Astrocyte (in vitro differentiated cells and primary cell): ENCODE data around the gene NTRK3. TPM values are rescaled to one million over a fixed set of nuclear protein-coding genes. Genes with fewer than 3 reads are reported as not detected.

Experiments used
- DNase-seq: peaks from one replicate; pipeline ENCODE4 v3.0.0-alpha.2; 2010; ENCODE audit warnings: low read depth
- FAIRE-seq: peaks from 2 replicates; lab custom pipeline; 2011; peaks lifted over from hg19 to GRCh38; lab: Jason Lieb, UNC
- H2AFZ ChIP-seq: 2 replicates; pipeline ENCODE4 v1.6.0; 2012; ENCODE audit warnings: low read depth, low read length, inconsistent platforms
- H3K27ac ChIP-seq: 2 replicates; pipeline ENCODE4 v1.5.1; 2011; ENCODE audit warnings: low read depth, low read length, inconsistent platforms
- H3K27me3 ChIP-seq: 2 replicates; pipeline ENCODE4 v1.6.0; 2011; ENCODE audit warnings: low read length, inconsistent platforms; ENCODE audit not compliant: insufficient read depth
- H3K36me3 ChIP-seq: 2 replicates; pipeline ENCODE4 v1.5.1; 2011; ENCODE audit warnings: low read length, inconsistent platforms; ENCODE audit not compliant: insufficient read depth
- H3K4me1 ChIP-seq: 2 replicates; pipeline ENCODE4 v1.5.1; 2011; ENCODE audit warnings: low read length, inconsistent platforms; ENCODE audit not compliant: insufficient read depth
- H3K4me2 ChIP-seq: 2 replicates; pipeline ENCODE4 v1.6.0; 2012; ENCODE audit warnings: low read length, inconsistent platforms
- H3K4me3 ChIP-seq: 2 replicates; pipeline ENCODE4 v1.5.1; 2011; ENCODE audit warnings: low read depth, mild to moderate bottlenecking, low read length, inconsistent platforms; ENCODE audit not compliant: insufficient read depth
- H3K79me2 ChIP-seq: 2 replicates; pipeline ENCODE4 v1.6.0; 2012; ENCODE audit warnings: mild to moderate bottlenecking, low read length, inconsistent platforms; ENCODE audit not compliant: insufficient read depth
- H3K9ac ChIP-seq: 2 replicates; pipeline ENCODE4 v1.6.0; 2012; ENCODE audit warnings: mild to moderate bottlenecking, low read length, inconsistent platforms
- H3K9me3 ChIP-seq: 2 replicates; pipeline ENCODE4 v1.5.1; 2012; ENCODE audit warnings: low read depth, mild to moderate bottlenecking, low read length, inconsistent platforms; ENCODE audit not compliant: insufficient read depth
- H4K20me1 ChIP-seq: 2 replicates; pipeline ENCODE4 v1.6.0; 2012; ENCODE audit warnings: low read length, inconsistent platforms; ENCODE audit not compliant: insufficient read depth
- H3K27ac Mint-ChIP-seq: one replicate; pipeline ENCODE4 v1.8.0; 2021; ENCODE audit warnings: mild to moderate bottlenecking, mixed read lengths; ENCODE audit not compliant: unreplicated experiment
- H3K27me3 Mint-ChIP-seq: one replicate; pipeline ENCODE4 v1.8.0; 2021; ENCODE audit warnings: low read depth, mixed read lengths; ENCODE audit not compliant: unreplicated experiment
- H3K36me3 Mint-ChIP-seq: one replicate; pipeline ENCODE4 v1.8.0; 2021; ENCODE audit warnings: low read depth, mixed read lengths; ENCODE audit not compliant: unreplicated experiment
- H3K4me1 Mint-ChIP-seq: one replicate; pipeline ENCODE4 v1.8.0; 2021; ENCODE audit warnings: low read depth, mixed read lengths; ENCODE audit not compliant: unreplicated experiment
- H3K4me3 Mint-ChIP-seq: one replicate; pipeline ENCODE4 v1.8.0; 2021; ENCODE audit warnings: mild to moderate bottlenecking, moderate library complexity, mixed read lengths; ENCODE audit not compliant: unreplicated experiment
- H3K9me3 Mint-ChIP-seq: one replicate; pipeline ENCODE4 v1.8.0; 2021; ENCODE audit warnings: mild to moderate bottlenecking, mixed read lengths; ENCODE audit not compliant: unreplicated experiment
- CTCF ChIP-seq: IDR thresholded peaks from 2 replicates; pipeline ENCODE4 v1.5.1; 2011; ENCODE audit warnings: low read depth, mild to moderate bottlenecking, inconsistent platforms, low read length, moderate library complexity; ENCODE audit not compliant: insufficient read depth
- EZH2 ChIP-seq: IDR thresholded peaks from 2 replicates; pipeline ENCODE4 v1.6.1; 2012; ENCODE audit warnings: mild to moderate bottlenecking, low read length, inconsistent platforms; ENCODE audit not compliant: insufficient read depth
- total RNA-seq: library from RNA; stranded (reverse); gene quantifications from 2 replicates; pipeline ENCODE4 v1.2.1, GENCODE V29; 2021

Gene NTRK3
- total RNA-seq, 1 donor from 2014 or later: 12.9 TPM

- H3K4me3 Mint-ChIP-seq: no peak overlapping the region
- no peak overlapping the region for H3K27ac Mint-ChIP-seq
- Histone ChIP-seq H2AFZ (no peak overlapping the region), H3K4me3 (no peak overlapping the region), H3K36me3 (no peaks in the 10 kb centered on the region), H3K9me3 (no peaks in the 10 kb centered on the region), H3K9ac (no peak overlapping the region), H3K79me2 (no peaks in the 10 kb centered on the region), H3K4me2 (no peak overlapping the region), H4K20me1 (no peaks in the 10 kb centered on the region), H3K27me3 (peaks cover 9% of the 10 kb centered on the region), H3K4me1 (no peaks in the 10 kb centered on the region), H3K27ac (no peak overlapping the region)
- DNase-seq (no peak), FAIRE-seq (no peak)
- peaks cover 3% of the 10 kb centered on the region for H3K4me1 Mint-ChIP-seq
- no peaks in the 10 kb centered on the region for H3K36me3 Mint-ChIP-seq
- peaks cover 57% of the 10 kb centered on the region for H3K27me3 Mint-ChIP-seq
- TF ChIP-seq EZH2 (no peak), CTCF (no peak)
- peaks cover 3% of the 10 kb centered on the region for H3K9me3 Mint-ChIP-seq
These were observed 20.4 kb upstream of the NTRK3 start for GRCh38 chr15:88276821-88277410.

GRCh38 chr15:88275804-88276203 is 19.3 kb upstream of the NTRK3 start:
- Histone ChIP-seq H3K9ac (no peak overlapping the region), H3K4me1 (no peaks in the 10 kb centered on the region), H3K79me2 (no peaks in the 10 kb centered on the region), H2AFZ (no peak overlapping the region), H3K9me3 (no peaks in the 10 kb centered on the region), H3K27ac (no peak overlapping the region), H3K4me2 (no peak overlapping the region), H4K20me1 (no peaks in the 10 kb centered on the region), H3K4me3 (no peak overlapping the region), H3K36me3 (no peaks in the 10 kb centered on the region), H3K27me3 (peaks cover 9% of the 10 kb centered on the region)
- FAIRE-seq: no peak
- H3K36me3 Mint-ChIP-seq: no peaks in the 10 kb centered on the region
- H3K27ac Mint-ChIP-seq: no peak overlapping the region
- H3K4me3 Mint-ChIP-seq: no peak overlapping the region
- peaks cover 3% of the 10 kb centered on the region for H3K4me1 Mint-ChIP-seq
- H3K9me3 Mint-ChIP-seq: peaks cover 3% of the 10 kb centered on the region
- peaks cover 57% of the 10 kb centered on the region for H3K27me3 Mint-ChIP-seq
- no peak for TF ChIP-seq CTCF
- no peak for TF ChIP-seq EZH2
- DNase-seq: no peak
